Measurements from ENCODE around the gene ING1. TPM values are rescaled to one million over a fixed set of nuclear protein-coding genes. Genes with fewer than 3 reads are reported as not detected.

The ING1 gene
- polyA plus RNA-seq, 1 donor (not counting 4 experiments of a cell fraction or from before 2014, with no cell fraction given), result 6.4 TPM

GRCh38 chr13:110756219-110756631, 42.7 kb downstream of the ING1 start:
- Histone ChIP-seq H3K27me3 (ENCODE audit: control insufficient read depth, extremely low read depth, insufficient read depth, low read length) (no peaks in the 10 kb centered on the region), H3K4me2 (ENCODE audit: control insufficient read depth, extremely low read depth, insufficient read depth, low read depth, low read length) (no peak overlapping the region), H2AFZ (ENCODE audit: control insufficient read depth, low read length) (no peak overlapping the region), H3K4me3 (ENCODE audit: control insufficient read depth in 2 of 3, extremely low read depth in 1 of 3, insufficient read depth in 2 of 3, low read depth in 1 of 3, low read length in 3 of 3) (no peak overlapping the region), H3K27ac (ENCODE audit: control insufficient read depth, insufficient read depth, low read length) (no peak overlapping the region), H3K9me1 (ENCODE audit: control insufficient read depth, extremely low read depth, insufficient read depth, low read length) (no peaks in the 10 kb centered on the region), H3K9ac (ENCODE audit: control insufficient read depth, extremely low read depth, insufficient read depth, low read length) (no peak overlapping the region), H4K20me1 (ENCODE audit: control insufficient read depth, extremely low read depth, insufficient read depth, low read length) (no peaks in the 10 kb centered on the region), H3K79me2 (ENCODE audit: control insufficient read depth, insufficient read depth, low read length) (no peaks in the 10 kb centered on the region), H3K9me3 (ENCODE audit: control insufficient read depth, low read depth, low read length) (no peaks in the 10 kb centered on the region), H3K4me1 (ENCODE audit: control insufficient read depth, extremely low read depth, insufficient read depth, low read length) (no peaks in the 10 kb centered on the region), H3K36me3 (ENCODE audit: control insufficient read depth in 2 of 2, extremely low read depth in 1 of 2, insufficient read depth in 2 of 2, low read length in 2 of 2) (no peaks in the 10 kb centered on the region)
- dilution Hi-C loops (cut with MboI; ENCODE audit: extremely low pct_ligation_motif_present, low sequenced_read_pairs), result no loop called here
- DNase-seq (ENCODE audit: low read depth, low spot score), result no peak
- TF ChIP-seq EZH2 (IDR thresholded peaks at IDR 0.05; ENCODE audit: low read length) (no peak), CTCF (optimal IDR thresholded peaks at IDR 0.05 in 1 of 3, IDR thresholded peaks at IDR 0.05 in 1 of 3, conservative IDR thresholded peaks at IDR 0.05 in 1 of 3; ENCODE audit: extremely low read depth in 1 of 3, insufficient read depth in 2 of 3, low read length in 3 of 3) (no peak)
- no peak for FAIRE-seq

- Histone ChIP-seq H3K9me3 (ENCODE audit: control insufficient read depth, low read depth, low read length) (no peaks in the 10 kb centered on the region), H3K27ac (ENCODE audit: control insufficient read depth, insufficient read depth, low read length) (no peak overlapping the region), H3K27me3 (ENCODE audit: control insufficient read depth, extremely low read depth, insufficient read depth, low read length) (peaks cover 4% of the 10 kb centered on the region), H3K4me1 (ENCODE audit: control insufficient read depth, extremely low read depth, insufficient read depth, low read length) (no peaks in the 10 kb centered on the region), H3K4me2 (ENCODE audit: control insufficient read depth, extremely low read depth, insufficient read depth, low read depth, low read length) (no peak overlapping the region), H3K4me3 (ENCODE audit: control insufficient read depth in 2 of 3, extremely low read depth in 1 of 3, insufficient read depth in 2 of 3, low read depth in 1 of 3, low read length in 3 of 3) (no peak overlapping the region), H3K36me3 (ENCODE audit: control insufficient read depth in 2 of 2, extremely low read depth in 1 of 2, insufficient read depth in 2 of 2, low read length in 2 of 2) (no peaks in the 10 kb centered on the region), H3K79me2 (ENCODE audit: control insufficient read depth, insufficient read depth, low read length) (no peaks in the 10 kb centered on the region), H2AFZ (ENCODE audit: control insufficient read depth, low read length) (no peak overlapping the region), H4K20me1 (ENCODE audit: control insufficient read depth, extremely low read depth, insufficient read depth, low read length) (no peaks in the 10 kb centered on the region), H3K9ac (ENCODE audit: control insufficient read depth, extremely low read depth, insufficient read depth, low read length) (no peak overlapping the region), H3K9me1 (ENCODE audit: control insufficient read depth, extremely low read depth, insufficient read depth, low read length) (no peaks in the 10 kb centered on the region)
- no peak for TF ChIP-seq EZH2 (IDR thresholded peaks at IDR 0.05; ENCODE audit: low read length)
- TF ChIP-seq CTCF (optimal IDR thresholded peaks at IDR 0.05 in 1 of 3, IDR thresholded peaks at IDR 0.05 in 1 of 3, conservative IDR thresholded peaks at IDR 0.05 in 1 of 3; ENCODE audit: extremely low read depth in 1 of 3, insufficient read depth in 2 of 3, low read length in 3 of 3), result no peak
- DNase-seq (ENCODE audit: low read depth, low spot score) (no peak), FAIRE-seq (no peak)
- dilution Hi-C loops (cut with MboI; ENCODE audit: extremely low pct_ligation_motif_present, low sequenced_read_pairs), result no loop called here
Measured at GRCh38 chr13:110757296-110757695, 43.8 kb downstream of the ING1 start.

Data from keratinocyte (primary cell).